ENCODE data around the gene CASP2.

GRCh38 chr7:143303733-143304132, 15.6 kb downstream of the CASP2 start:
- TF ChIP-seq POLR2AphosphoS5 (IDR thresholded peaks at IDR 0.05; ENCODE audit: low read depth) (no peak), SPI1 (IDR thresholded peaks at IDR 0.05; ENCODE audit: borderline replicate concordance, low read depth) (no peak), GABPA (IDR thresholded peaks at IDR 0.05; ENCODE audit: low read depth) (no peak), REST (IDR thresholded peaks at IDR 0.05; ENCODE audit: insufficient replicate concordance, low read depth) (no peak)
- TF ChIP-seq, protein P1, sequence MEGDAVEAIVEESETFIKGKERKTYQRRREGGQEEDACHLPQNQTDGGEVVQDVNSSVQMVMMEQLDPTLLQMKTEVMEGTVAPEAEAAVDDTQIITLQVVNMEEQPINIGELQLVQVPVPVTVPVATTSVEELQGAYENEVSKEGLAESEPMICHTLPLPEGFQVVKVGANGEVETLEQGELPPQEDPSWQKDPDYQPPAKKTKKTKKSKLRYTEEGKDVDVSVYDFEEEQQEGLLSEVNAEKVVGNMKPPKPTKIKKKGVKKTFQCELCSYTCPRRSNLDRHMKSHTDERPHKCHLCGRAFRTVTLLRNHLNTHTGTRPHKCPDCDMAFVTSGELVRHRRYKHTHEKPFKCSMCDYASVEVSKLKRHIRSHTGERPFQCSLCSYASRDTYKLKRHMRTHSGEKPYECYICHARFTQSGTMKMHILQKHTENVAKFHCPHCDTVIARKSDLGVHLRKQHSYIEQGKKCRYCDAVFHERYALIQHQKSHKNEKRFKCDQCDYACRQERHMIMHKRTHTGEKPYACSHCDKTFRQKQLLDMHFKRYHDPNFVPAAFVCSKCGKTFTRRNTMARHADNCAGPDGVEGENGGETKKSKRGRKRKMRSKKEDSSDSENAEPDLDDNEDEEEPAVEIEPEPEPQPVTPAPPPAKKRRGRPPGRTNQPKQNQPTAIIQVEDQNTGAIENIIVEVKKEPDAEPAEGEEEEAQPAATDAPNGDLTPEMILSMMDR (IDR thresholded peaks at IDR 0.05; ENCODE audit: insufficient read depth, low read length), result no peak

All from HL-60 (cell line).